RWPE2 (cell line): ENCODE results near the gene BRIX1.

Source experiments
- ATAC-seq: fragments of 200-7000 bp; cut with Tn5 transposase; 3 replicates; pipeline ENCODE4 v1.9.1; 2021; ENCODE audit warnings: low read depth
- DNase-seq: peaks from one replicate; pipeline ENCODE4 v3.0.0-alpha.2; 2020; ENCODE audit warnings: low spot score
- H3K27ac ChIP-seq: fragments of 450-650 bp; 2 replicates; pipeline ENCODE4 v1.5.1; 2017; ENCODE audit warnings: mild to moderate bottlenecking; ENCODE audit not compliant: poor library complexity, severe bottlenecking
- H3K27me3 ChIP-seq: fragments of 250-450 bp; sonication (Bioruptor Pico); 2 replicates; pipeline ENCODE4 v1.5.1; 2021; ENCODE audit warnings: mild to moderate bottlenecking, moderate library complexity; ENCODE audit not compliant: insufficient read depth, poor library complexity, severe bottlenecking
- H3K36me3 ChIP-seq: fragments of 250-450 bp; sonication (Bioruptor Pico); 2 replicates; pipeline ENCODE4 v1.5.1; 2020; ENCODE audit warnings: low read depth, mild to moderate bottlenecking, moderate library complexity
- H3K4me1 ChIP-seq: fragments of 250-450 bp; sonication (Bioruptor Pico); 2 replicates; pipeline ENCODE4 v1.5.1; 2021; ENCODE audit warnings: mild to moderate bottlenecking, moderate library complexity; ENCODE audit not compliant: insufficient read depth, poor library complexity, severe bottlenecking
- H3K4me3 ChIP-seq: fragments of 250-450 bp; sonication (Bioruptor Pico); 2 replicates; pipeline ENCODE4 v1.5.1; 2021; ENCODE audit warnings: mild to moderate bottlenecking, moderate library complexity; ENCODE audit not compliant: severe bottlenecking
- H3K9me3 ChIP-seq: fragments of 250-450 bp; sonication (Bioruptor Pico); 2 replicates; pipeline ENCODE4 v1.5.1; 2021; ENCODE audit warnings: mild to moderate bottlenecking, moderate library complexity; ENCODE audit not compliant: severe bottlenecking
- TF ChIP-seq, protein P1 (sequence below): fragments of 450-650 bp; IDR thresholded peaks from one replicate; pipeline ENCODE4 v1.5.1; 2017; ENCODE audit warnings: mild to moderate bottlenecking, moderate library complexity; ENCODE audit not compliant: poor library complexity, severe bottlenecking

Gene BRIX1

DNA sequence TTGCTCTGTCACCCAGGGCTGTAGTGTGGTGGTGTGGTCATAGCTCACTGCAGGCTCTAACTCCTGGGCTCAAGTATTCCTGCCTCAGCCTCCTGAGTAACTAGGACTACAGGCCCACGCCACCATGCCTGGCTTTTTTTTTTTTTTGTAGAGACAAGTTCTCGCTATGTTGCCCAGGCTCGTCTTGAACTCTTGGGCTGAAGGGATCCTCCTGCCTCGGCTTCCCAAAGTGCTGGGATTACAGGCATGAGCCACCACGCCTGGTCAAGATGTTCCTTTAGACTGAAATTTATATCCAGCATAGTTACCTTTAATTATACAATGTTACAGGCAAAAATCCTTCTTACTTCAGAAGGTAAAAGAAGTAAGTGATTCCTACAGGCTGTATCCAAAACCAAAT lies 12.3 kb downstream of the BRIX1 start:
- Histone ChIP-seq H3K36me3 (peaks cover 44% of the 10 kb centered on the region), H3K27me3 (no peaks in the 10 kb centered on the region), H3K27ac (no peak overlapping the region), H3K4me1 (peaks cover 31% of the 10 kb centered on the region), H3K4me3 (no peak overlapping the region), H3K9me3 (no peaks in the 10 kb centered on the region)
- ATAC-seq (no peak), DNase-seq (no peak)
- TF ChIP-seq, protein P1, sequence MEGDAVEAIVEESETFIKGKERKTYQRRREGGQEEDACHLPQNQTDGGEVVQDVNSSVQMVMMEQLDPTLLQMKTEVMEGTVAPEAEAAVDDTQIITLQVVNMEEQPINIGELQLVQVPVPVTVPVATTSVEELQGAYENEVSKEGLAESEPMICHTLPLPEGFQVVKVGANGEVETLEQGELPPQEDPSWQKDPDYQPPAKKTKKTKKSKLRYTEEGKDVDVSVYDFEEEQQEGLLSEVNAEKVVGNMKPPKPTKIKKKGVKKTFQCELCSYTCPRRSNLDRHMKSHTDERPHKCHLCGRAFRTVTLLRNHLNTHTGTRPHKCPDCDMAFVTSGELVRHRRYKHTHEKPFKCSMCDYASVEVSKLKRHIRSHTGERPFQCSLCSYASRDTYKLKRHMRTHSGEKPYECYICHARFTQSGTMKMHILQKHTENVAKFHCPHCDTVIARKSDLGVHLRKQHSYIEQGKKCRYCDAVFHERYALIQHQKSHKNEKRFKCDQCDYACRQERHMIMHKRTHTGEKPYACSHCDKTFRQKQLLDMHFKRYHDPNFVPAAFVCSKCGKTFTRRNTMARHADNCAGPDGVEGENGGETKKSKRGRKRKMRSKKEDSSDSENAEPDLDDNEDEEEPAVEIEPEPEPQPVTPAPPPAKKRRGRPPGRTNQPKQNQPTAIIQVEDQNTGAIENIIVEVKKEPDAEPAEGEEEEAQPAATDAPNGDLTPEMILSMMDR, result no peak

DNA sequence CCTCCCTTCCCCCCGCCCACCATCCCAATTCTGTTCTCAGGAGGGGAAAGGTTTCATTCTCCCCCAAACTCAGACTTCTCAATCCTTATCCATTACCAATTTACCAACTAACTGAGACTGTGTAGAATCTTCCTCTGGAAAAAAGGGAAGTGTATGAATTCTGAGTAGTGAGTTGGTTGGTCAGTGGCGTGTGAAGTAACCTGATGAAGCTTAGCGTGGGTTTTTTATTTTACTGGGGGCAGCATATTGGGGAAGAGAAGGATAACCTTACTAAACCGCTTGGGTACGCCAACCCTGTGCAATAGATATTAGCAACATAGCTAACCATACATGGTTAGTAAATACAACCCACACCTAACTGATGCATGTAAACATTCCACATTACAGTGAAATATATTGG lies 12.8 kb downstream of the BRIX1 start:
- Histone ChIP-seq H3K4me1 (peaks cover 26% of the 10 kb centered on the region), H3K4me3 (no peak overlapping the region), H3K9me3 (no peaks in the 10 kb centered on the region), H3K27me3 (no peaks in the 10 kb centered on the region), H3K36me3 (peaks cover 42% of the 10 kb centered on the region), H3K27ac (peak overlapping the region; percentile 76)
- TF ChIP-seq, protein P1, result no peak
- no peak for DNase-seq
- no peak for ATAC-seq

DNA sequence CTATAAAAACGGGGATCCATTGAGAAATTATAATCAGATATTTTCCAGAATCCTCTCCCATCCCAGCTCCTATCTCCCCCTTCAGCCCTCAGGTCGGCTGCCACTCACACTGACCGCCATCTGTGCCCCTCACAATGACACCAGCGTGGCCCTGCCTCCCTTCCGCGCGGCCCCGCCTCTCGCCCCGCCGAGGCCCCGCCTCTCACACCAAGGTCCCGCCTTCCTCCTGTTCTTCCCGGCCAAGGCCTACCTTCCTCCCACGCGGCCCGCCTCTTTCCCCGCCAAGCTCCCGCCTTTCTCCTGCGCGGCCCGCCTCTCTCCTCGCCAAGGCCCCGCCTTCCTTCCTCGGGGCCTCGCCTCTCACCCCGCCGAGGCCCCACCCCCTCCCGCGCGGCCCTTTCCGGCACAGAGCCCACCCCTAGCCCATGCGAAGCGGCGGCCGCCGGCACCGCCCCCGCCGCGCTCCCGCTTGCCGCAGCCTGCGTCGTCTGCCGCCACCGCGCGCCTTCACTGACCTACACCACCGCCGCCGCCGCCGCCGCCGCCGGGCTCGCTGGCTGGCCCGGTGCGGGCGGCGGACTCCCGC lies 13.7 kb downstream of the BRIX1 start, which contains the start of gene DNAJC21:
DNAJC21 (plus strand) TSS at position 426 of the 586 bp plus-strand sequence. CDS start 261 bp downstream, outside the sequence.
- H3K4me1 ChIP-seq, result peaks cover 17% of the 10 kb centered on the region
- TF ChIP-seq, protein P1, result no peak
- H3K36me3 ChIP-seq, result peaks cover 40% of the 10 kb centered on the region
- ATAC-seq (peak; percentile 91), DNase-seq (peak; percentile 99)
- H3K27me3 ChIP-seq, result no peaks in the 10 kb centered on the region
- no peaks in the 10 kb centered on the region for H3K9me3 ChIP-seq
- H3K27ac ChIP-seq, result peak within 1 kb of the TSS; percentile 76
- H3K4me3 ChIP-seq, result peak within 1 kb of the TSS; percentile 86

DNA sequence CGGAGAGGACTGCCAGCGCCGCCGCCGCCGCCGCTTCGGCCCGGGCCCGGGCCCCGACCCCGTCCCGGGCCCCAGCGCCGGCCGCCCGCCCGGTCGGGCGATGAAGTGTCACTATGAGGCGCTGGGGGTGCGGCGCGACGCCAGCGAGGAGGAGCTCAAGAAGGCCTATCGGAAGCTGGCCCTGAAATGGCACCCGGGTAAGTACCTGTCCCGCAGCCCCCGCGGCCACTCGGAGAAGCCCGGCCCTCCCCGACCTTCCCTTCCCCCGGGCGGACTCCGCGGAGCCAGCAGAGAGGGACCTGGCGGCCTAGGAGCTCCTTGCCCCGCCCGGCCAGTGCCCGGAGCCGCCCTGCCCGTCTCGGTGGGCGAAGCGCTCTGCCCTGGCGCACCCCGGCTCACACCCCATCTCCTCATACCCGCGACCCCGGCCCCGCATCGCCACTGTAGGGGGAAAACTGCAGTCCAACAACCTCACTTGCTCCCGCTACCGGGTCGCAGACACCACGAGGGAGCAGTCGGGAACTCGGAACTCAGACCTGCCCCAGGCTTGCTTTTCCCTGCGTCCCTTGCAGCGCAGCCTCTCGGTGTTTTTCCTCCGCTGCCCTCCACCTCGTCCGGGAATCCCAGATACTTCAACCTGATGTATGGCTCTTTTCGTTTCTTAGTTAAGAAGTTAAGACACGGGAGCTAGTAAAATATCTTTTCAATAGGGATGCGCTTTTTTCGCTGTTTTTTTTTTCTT lies 14.4 kb downstream of the BRIX1 start:
- peaks cover 39% of the 10 kb centered on the region for H3K36me3 ChIP-seq
- peak; percentile 63 for ATAC-seq

More for the DNA sequence above, 14.4 kb downstream of the BRIX1 start:
- Histone ChIP-seq H3K27me3 (no peaks in the 10 kb centered on the region), H3K27ac (peak overlapping the region; percentile 76), H3K4me1 (peaks cover 12% of the 10 kb centered on the region), H3K4me3 (peak overlapping the region; percentile 86), H3K9me3 (no peaks in the 10 kb centered on the region)
- TF ChIP-seq, protein P1, result no peak
- peak; percentile 89 for DNase-seq
